ENCODE data around the gene PDE11A.
A peak's percentile ranks its signal among the peaks of the same experiment; 100 is the strongest.

Gene PDE11A

GRCh38 chr2:177726931-177727348, 345.6 kb downstream of the PDE11A start:
- no peaks in the 10 kb centered on the region for H3K79me2 ChIP-seq (ENCODE audit: insufficient read depth, low read length)
- no peaks in the 10 kb centered on the region for H3K9me3 ChIP-seq (ENCODE audit: insufficient read depth, low read length, severe bottlenecking)
- no peak overlapping the region for H3K4me2 ChIP-seq (ENCODE audit: insufficient read depth, low read length)
- H3K27ac ChIP-seq (ENCODE audit: low read length): no peak overlapping the region
- TF ChIP-seq CTCF (IDR thresholded peaks at IDR 0.05; ENCODE audit: borderline replicate concordance, extremely low read depth, low read length, poor library complexity, severe bottlenecking) (no peak), EZH2 (IDR thresholded peaks at IDR 0.05; ENCODE audit: borderline replicate concordance, low read depth, low read length, severe bottlenecking) (no peak)
- peaks cover 11% of the 10 kb centered on the region for H3K4me1 ChIP-seq (ENCODE audit: insufficient read depth, low read length)
- H3K27me3 ChIP-seq (ENCODE audit: insufficient read depth, low read length, poor library complexity): no peaks in the 10 kb centered on the region
- DNase-seq: no peak
- H3K4me3 ChIP-seq (ENCODE audit: low read depth in 1 of 2, low read length in 2 of 2): no peak overlapping the region
- no peak overlapping the region for H3K9ac ChIP-seq (ENCODE audit: low read depth, low read length)
- H4K20me1 ChIP-seq (ENCODE audit: insufficient read depth, low read length): no peaks in the 10 kb centered on the region
- ATAC-seq (ENCODE audit: insufficient read depth, low read depth): no peak
- H3K36me3 ChIP-seq (ENCODE audit: insufficient read depth, low read length): no peaks in the 10 kb centered on the region
- H2AFZ ChIP-seq (ENCODE audit: low read depth, low read length): no peak overlapping the region

DNA sequence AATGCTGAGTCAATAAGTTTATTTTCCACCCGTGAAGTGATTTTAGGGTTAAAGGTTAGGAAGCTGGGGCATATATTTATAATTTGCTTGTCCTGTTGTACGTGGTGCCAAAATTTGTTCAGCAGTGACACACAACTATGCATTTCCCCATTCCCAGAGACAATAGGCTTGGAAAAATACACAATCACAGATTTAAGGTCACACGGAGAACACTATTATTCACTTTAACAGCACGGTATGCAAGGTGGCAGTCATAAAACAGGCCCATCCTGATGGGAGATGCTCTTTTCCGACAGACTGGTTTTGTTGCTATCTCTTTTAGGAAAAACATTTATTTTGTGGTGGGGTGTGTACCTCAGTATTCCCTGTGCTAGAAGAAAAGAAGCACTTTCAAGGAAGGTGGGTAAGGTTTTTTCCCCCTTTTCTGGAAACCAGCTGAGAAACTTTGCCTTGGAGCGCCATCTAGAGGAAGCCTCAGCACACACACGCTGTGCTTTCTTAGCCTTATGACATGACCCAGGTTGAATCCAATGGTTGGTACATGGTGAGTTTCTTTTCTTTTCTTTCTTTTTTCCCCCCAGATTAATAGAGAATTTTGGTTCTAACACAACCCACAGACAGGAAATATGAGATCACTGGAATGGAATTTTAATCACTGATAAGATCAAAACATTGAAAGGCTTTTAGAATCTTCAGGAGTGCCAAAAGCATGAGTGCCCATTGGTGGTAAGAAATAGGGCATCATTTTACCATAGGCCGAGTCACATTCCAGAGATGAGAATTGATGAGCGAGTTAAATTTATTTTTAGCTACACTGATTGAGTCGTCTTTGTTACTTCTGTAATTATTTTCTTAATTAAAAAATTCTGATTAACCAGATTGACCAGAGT, 347.9 kb downstream of the PDE11A start:
- H3K36me3 ChIP-seq (ENCODE audit: insufficient read depth, low read length): no peaks in the 10 kb centered on the region
- no peaks in the 10 kb centered on the region for H3K27me3 ChIP-seq (ENCODE audit: insufficient read depth, low read length, poor library complexity)
- no peaks in the 10 kb centered on the region for H3K4me1 ChIP-seq (ENCODE audit: insufficient read depth, low read length)
- no peak overlapping the region for H3K27ac ChIP-seq (ENCODE audit: low read length)
- H2AFZ ChIP-seq (ENCODE audit: low read depth, low read length): no peak overlapping the region
- H3K79me2 ChIP-seq (ENCODE audit: insufficient read depth, low read length): no peaks in the 10 kb centered on the region
- no peak overlapping the region for H3K9ac ChIP-seq (ENCODE audit: low read depth, low read length)
- no peak for TF ChIP-seq EZH2 (IDR thresholded peaks at IDR 0.05; ENCODE audit: borderline replicate concordance, low read depth, low read length, severe bottlenecking)
- peak; percentile 97 for TF ChIP-seq CTCF (IDR thresholded peaks at IDR 0.05; ENCODE audit: borderline replicate concordance, extremely low read depth, low read length, poor library complexity, severe bottlenecking)
- H3K4me2 ChIP-seq (ENCODE audit: insufficient read depth, low read length): no peak overlapping the region
- no peaks in the 10 kb centered on the region for H4K20me1 ChIP-seq (ENCODE audit: insufficient read depth, low read length)
- ATAC-seq (ENCODE audit: insufficient read depth, low read depth) (peak; percentile 95), DNase-seq (peak; percentile 67)
- H3K4me3 ChIP-seq (ENCODE audit: low read depth in 1 of 2, low read length in 2 of 2): no peak overlapping the region
- H3K9me3 ChIP-seq (ENCODE audit: insufficient read depth, low read length, severe bottlenecking): no peaks in the 10 kb centered on the region

GRCh38 chr2:177723235-177723634, 349.3 kb downstream of the PDE11A start:
- DNase-seq: no peak
- ATAC-seq (ENCODE audit: insufficient read depth, low read depth): no peak
- no peak overlapping the region for H3K27ac ChIP-seq (ENCODE audit: low read length)
- H3K4me2 ChIP-seq (ENCODE audit: insufficient read depth, low read length): no peak overlapping the region
- no peaks in the 10 kb centered on the region for H3K9me3 ChIP-seq (ENCODE audit: insufficient read depth, low read length, severe bottlenecking)
- no peaks in the 10 kb centered on the region for H4K20me1 ChIP-seq (ENCODE audit: insufficient read depth, low read length)
- H3K36me3 ChIP-seq (ENCODE audit: insufficient read depth, low read length): no peaks in the 10 kb centered on the region
- no peaks in the 10 kb centered on the region for H3K27me3 ChIP-seq (ENCODE audit: insufficient read depth, low read length, poor library complexity)
- TF ChIP-seq EZH2 (IDR thresholded peaks at IDR 0.05; ENCODE audit: borderline replicate concordance, low read depth, low read length, severe bottlenecking) (no peak), CTCF (IDR thresholded peaks at IDR 0.05; ENCODE audit: borderline replicate concordance, extremely low read depth, low read length, poor library complexity, severe bottlenecking) (no peak)
- no peak overlapping the region for H2AFZ ChIP-seq (ENCODE audit: low read depth, low read length)
- no peak overlapping the region for H3K9ac ChIP-seq (ENCODE audit: low read depth, low read length)
- H3K79me2 ChIP-seq (ENCODE audit: insufficient read depth, low read length): no peaks in the 10 kb centered on the region
- H3K4me1 ChIP-seq (ENCODE audit: insufficient read depth, low read length): no peaks in the 10 kb centered on the region
- no peak overlapping the region for H3K4me3 ChIP-seq (ENCODE audit: low read depth in 1 of 2, low read length in 2 of 2)

Data from DND-41 (cell line).